Upper lobe of left lung (tissue), 4 donors: ENCODE results near the gene ZBTB40.

Experiments used
- CTCF ChIP-seq, 6 experiments: fragments of 450-650 bp in 4 of 6; fragments of 200-600 bp in 2 of 6; sonication (generic) in 2 of 6; IDR thresholded peaks; one replicate each; pipeline ENCODE4 v1.5.1; 2016 to 2019; ENCODE audit warnings: antibody characterized with exemption in 6 of 6
- EP300 ChIP-seq, 4 donors: sonication (generic); formaldehyde crosslinking; IDR thresholded peaks; one replicate each; pipeline ENCODE4 v1.5.1; 2017; ENCODE audit warnings: antibody characterized with exemption in 4 of 4, control low read depth in 2 of 4
- POLR2A ChIP-seq, 4 donors: fragments of 450-650 bp; IDR thresholded peaks; one replicate each; pipeline ENCODE4 v1.5.1; 2016 to 2017; ENCODE audit warnings: antibody characterized with exemption in 4 of 4, mild to moderate bottlenecking in 2 of 4
- POLR2AphosphoS5 ChIP-seq, 2 donors: sonication (generic); formaldehyde crosslinking; IDR thresholded peaks; one replicate each; pipeline ENCODE4 v1.5.1; 2017; ENCODE audit warnings: antibody characterized with exemption in 2 of 2

- TF ChIP-seq CTCF (IDR thresholded peaks at IDR 0.05) (no peak), POLR2A (IDR thresholded peaks at IDR 0.05) (no peak), POLR2AphosphoS5 (IDR thresholded peaks at IDR 0.05) (no peak), EP300 (IDR thresholded peaks at IDR 0.05) (no peak)
These were observed 5.7 kb downstream of the ZBTB40 start for GRCh38 chr1:22457345-22457744.
